Measurements from ENCODE around the gene SBK3.
"Not testable (repeated sequence)": the region's sequence is repeated elsewhere in the genome, so short reads cannot be mapped to it uniquely, and the experiment has no call there.

SBK3 gene, protein sequence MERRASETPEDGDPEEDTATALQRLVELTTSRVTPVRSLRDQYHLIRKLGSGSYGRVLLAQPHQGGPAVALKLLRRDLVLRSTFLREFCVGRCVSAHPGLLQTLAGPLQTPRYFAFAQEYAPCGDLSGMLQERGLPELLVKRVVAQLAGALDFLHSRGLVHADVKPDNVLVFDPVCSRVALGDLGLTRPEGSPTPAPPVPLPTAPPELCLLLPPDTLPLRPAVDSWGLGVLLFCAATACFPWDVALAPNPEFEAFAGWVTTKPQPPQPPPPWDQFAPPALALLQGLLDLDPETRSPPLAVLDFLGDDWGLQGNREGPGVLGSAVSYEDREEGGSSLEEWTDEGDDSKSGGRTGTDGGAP

DNA sequence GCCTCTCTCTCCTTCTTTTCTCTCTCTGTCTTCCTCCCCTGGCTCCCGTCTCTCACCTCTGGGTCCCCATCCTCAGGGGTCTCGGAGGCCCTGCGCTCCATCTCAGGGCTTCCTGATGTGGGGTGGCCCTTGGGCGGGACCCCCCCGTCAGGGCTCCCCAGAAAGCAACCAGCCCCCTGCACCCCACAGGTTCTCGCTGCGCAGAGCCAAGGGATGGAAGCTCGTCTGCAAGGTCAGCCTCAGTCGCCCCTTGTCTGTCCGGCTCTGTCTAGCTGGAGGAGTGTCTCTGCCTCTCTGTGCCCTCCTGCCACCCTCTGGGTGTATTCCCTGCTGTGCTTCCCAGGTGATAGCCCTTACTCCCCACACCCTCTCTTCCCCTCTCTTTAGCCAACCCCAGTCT lies at the start of gene SBK3:
SBK3 (minus strand) TSS at position 101 of the 400 bp plus-strand sequence; CDS start at position 101, 0 bp downstream.
- no peak for DNase-seq (ENCODE audit: low read depth in 2 of 2)

DNA sequence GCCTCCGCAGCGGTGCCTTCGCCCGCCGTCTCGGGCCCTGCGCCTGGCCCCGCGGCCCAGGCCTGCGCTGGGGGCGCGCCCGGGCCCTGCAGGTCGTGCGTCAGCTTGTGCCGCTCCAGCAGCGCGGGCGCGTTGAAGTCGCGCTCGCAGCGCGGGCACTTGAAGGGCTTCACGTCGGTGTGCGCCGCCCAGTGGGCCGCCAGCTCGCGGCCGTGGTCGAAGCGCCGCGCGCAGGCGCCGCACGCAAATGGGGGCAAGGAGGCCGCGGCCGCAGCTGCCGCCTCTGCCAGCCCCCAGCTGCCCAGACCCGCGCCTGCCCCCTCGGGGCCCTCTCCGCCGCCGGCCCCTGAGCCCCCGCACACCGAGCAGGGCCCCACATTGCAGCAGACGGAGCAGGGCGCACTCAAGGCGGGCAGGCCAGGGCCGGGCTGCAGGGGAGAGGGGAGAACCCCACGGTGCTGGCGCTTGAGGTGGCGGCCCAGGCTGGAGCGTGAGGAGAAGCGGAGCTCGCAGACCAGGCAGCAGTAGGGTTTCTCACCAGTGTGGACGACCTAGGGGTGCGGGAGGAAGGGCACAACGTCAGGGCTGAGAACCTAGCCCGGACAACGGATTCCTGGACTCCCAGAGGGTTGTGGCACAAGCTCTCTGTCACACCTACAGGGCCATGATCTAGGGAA lies 47.9 kb upstream of the SBK3 start:
- DNase-seq (ENCODE audit: low read depth in 2 of 2): no peak

DNA sequence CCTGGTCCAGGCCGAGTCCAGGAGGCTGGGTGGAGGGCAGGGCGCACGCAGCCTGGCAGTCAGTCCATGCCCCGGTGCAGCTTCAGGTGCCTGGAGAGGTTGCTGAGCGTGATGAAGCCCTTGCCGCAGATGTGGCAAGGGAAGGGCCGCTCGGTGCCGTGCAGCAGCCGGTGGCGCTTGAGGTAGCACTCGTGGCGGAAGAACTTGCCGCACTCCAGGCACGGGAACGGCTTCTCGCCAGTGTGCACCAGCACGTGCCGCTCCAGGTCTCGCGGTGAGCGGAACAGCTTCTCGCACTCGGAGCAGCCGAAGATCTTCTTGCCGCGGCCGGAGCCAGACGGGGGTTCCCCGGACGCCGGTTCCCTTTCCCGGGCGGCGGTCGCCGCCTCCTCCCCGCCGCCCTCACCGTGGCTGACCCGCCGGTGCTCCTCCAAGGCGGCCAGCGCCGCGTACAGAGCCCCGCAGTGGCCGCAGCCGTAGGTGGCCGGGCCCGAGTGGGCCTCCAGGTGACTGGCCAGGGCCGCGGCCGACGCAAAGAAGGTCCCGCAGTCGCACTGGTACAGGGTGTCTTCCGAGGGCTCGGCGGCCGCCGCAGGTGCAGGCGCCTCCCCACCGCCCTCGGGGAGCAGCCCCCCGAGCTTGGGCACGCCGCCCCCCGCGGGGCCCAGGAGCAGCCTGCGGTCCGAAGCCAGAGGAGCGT lies 47.2 kb upstream of the SBK3 start:
- DNase-seq (ENCODE audit: low read depth in 2 of 2): no peak

DNA sequence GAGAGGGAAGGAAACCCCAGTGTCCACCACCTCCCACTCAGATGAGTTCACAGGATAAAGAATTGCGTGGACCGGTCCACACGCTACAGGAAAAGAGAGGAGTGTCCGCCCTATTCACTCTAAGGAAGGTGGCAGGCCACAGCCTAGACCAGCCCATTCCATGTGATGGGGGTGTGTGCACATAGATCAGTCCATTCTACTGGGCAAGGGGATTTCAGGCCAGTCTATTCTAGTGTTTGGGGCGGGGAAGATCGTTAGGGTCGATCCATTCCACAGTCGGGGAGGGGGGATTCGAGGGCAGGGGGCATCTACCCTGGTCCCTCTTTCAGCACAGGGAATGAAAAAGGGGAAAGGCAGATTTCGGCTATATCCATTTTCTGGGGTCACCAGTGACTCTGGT lies 46.2 kb upstream of the SBK3 start:
- DNase-seq (ENCODE audit: low read depth in 2 of 2): no peak

DNA sequence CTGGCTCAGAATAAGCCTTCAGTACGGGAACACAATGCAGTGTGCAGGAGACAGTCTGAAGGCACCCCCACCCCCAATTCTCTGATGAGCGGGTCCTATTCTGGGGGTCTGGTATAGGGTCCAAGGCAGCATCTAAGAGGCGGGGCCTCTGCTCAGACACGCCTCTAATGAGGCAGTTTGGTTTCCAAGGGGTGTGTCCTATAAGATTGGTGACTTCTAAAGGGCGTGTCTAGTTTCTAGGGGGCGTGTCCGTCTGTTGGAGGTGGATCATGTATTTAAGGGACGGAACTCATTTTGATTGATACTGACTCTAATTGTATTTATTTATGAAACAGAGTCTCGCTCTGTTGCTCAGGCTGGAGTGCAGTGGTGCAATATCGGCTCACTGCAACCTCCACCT lies 45.3 kb upstream of the SBK3 start:
- no peak for DNase-seq (ENCODE audit: low read depth in 2 of 2)

DNA sequence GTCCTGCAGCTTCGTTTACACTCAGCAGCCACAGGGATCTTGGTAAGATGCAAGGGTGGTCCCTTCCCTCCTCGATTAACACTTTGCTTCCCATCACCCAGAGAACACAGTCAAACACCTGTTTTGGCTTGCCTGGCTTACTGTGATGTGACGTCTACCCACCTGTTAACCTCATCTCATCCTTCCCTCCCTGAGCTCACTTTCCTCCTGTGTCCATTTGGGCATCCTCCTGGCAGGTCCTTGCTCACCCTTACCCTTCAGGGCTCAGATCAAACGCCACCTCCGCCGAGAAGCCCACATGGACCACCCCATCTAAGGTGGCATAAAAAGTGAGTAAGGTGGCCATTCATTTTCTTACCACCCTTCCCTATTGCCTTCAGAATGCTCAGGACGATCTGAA lies 44.8 kb upstream of the SBK3 start:
- DNase-seq (ENCODE audit: low read depth in 2 of 2): no peak

DNA sequence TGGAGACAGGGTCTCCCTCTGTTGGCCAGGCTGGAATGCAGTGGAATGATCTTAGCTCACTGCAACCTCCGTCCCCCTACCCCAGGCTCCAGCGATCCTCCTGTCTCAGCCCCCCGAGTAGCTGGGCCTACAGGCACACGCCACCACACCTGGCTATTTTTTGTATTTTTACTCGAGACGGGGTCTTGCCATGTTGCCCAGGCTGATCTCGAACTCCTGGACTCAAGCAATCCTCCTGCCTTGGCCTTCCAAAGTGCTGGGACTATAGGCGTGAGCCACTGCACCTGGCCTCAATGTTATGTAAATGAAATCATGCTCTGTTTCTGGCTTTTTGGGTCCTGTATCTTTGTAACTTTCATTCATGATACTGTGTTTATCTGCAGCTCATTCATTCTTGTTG lies 43.4 kb upstream of the SBK3 start:
- no peak for DNase-seq (ENCODE audit: low read depth in 2 of 2)

DNA sequence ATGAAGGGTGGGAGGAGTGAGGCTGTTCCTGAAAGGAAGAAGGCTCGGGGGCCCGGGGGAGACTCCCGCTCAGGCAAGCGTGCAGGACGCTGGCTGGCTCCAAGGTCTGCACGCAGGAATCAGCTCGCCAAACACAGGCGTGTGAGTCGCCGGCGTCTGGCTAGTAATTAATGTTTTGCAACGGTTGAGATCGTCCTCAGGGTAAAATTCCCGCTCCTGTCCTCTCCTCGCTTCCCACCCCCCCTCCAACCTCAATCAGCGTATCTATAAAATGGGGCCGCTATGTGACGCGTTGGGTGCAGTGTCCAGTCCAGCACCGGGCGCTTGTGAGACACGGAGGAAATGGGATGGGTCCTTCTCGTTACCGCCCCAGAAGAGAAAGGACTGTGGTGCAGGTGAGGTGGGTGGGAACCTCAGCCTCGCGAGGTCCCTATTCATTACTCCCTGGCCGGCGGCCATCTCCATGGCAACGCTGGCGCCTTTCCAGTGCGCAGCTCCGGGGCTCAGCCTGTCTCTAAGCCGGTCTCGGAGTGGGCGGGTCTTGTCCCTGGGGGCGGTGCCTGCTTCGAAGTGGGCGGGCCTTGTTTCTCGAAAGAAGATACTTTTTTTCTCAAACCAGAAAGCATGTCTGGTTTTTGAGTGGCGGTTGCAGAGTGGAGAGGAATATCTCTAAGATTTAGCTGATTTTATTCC lies 41.8 kb upstream of the SBK3 start:
- peak; percentile 66 to 72 for DNase-seq (ENCODE audit: low read depth in 2 of 2)

DNA sequence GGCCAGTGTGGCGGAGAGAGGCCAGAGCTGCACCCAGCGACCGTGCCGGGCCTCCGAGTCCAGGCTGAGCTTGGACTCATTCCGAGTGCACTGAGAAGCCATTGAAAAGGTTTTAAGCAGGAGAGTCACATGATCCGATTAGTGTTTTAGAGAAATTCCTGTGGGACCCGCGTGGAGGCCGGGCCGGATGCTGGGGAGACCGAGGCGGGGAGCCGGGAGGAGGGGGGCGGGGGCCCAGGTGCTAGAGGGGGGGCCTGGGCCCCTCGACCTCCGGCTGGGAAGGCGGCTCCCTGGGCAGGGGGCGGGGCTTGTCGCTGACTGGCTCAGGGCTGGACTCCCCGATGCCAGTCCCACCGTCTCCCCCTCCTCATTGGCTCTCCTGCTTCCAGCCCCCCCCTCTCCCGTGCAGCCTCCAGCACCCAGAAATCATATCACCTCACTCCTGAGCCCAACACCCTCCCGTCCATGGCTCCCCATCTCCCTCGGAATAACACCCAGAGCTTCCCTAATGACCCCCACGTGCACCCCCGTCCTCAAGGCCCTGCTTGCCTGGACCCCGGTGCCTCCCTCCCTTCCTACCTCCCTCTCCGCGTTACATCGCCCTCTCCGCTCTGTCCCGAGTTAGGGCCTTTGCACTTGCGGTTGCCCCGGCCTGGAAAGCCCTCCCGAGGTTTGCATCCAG lies 40.5 kb upstream of the SBK3 start:
- DNase-seq (ENCODE audit: low read depth in 2 of 2): peak; percentile 66 to 69

DNA sequence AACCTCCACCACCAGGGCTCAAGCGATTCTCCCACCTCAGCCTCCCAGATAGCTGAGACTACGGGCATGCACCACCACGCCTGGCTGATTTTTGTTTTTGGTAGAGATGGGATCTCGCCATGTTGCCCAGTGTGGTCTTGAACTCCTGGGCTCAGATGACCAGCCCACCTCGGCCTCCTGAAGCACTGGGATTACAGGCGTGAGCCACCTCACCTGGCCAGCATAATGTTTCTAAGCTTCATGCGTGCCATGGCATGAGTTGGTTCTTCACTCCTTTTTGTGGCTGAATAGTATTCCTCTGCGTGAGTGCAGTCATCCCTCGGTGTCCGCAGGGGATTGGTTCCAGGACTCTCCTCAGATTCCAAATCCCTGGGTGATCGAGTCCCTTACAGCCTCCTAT lies 39.5 kb upstream of the SBK3 start:
- no peak for DNase-seq (ENCODE audit: low read depth in 2 of 2)

DNA sequence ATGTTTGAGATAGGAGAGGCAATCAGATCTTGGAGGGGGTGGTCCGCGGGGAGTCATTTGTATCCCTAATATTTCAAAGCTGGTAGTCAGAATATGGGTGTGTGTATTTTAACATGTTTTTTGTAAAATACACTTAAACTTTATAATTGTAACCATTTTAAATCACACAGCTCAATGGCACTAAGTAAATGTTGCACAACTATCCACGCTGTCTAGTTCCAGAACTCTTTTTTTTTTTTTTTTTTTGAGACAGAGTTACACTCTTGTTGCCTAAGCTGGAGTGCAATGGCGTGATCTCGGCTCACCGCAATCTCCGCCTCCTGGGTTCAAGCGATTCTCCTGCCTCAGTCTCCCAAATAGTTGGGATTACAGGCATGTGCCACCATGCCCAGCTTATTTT lies 38.6 kb upstream of the SBK3 start:
- DNase-seq (ENCODE audit: low read depth in 2 of 2): not testable (repeated sequence)

DNA sequence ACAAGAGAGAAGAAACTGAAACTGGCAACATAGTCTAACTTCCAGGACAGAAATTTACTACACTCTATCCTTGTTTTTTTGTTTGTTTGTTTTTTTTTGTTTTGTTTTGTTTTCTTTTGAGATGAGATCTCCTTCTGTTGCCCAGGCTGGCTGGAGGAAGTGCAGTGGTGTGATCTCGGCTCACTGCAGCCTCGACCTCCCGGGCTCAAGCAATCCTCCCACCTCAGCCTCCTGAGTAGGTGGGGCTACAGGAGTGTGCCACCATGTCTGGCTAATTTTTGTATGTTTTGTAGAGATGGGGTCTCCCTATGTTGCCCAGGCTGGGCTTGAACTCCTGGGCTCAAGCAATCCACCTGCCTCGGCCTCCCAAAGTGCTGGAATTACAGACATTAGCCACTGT lies 36.9 kb upstream of the SBK3 start:
- not testable (repeated sequence) for DNase-seq (ENCODE audit: low read depth in 2 of 2)

DNA sequence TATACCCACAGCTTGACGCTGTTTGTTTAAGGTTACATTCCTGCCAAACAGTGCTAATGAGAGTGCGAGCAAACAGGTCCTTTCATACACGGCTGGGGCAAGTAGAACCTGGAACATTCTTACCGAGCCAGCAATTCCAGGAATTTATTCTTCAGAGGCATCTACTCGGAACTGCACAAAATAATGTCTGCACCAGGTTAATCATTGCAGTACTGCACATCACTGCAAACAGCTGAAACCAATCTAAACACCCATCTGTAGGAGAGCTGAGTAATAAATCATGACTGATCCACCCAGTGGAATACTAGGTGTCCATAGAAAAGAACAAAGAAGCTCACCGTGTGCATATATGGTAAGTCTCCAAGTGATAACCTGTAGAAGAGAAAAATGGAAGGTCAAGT lies 36.5 kb upstream of the SBK3 start:
- no peak for DNase-seq (ENCODE audit: low read depth in 2 of 2)

DNA sequence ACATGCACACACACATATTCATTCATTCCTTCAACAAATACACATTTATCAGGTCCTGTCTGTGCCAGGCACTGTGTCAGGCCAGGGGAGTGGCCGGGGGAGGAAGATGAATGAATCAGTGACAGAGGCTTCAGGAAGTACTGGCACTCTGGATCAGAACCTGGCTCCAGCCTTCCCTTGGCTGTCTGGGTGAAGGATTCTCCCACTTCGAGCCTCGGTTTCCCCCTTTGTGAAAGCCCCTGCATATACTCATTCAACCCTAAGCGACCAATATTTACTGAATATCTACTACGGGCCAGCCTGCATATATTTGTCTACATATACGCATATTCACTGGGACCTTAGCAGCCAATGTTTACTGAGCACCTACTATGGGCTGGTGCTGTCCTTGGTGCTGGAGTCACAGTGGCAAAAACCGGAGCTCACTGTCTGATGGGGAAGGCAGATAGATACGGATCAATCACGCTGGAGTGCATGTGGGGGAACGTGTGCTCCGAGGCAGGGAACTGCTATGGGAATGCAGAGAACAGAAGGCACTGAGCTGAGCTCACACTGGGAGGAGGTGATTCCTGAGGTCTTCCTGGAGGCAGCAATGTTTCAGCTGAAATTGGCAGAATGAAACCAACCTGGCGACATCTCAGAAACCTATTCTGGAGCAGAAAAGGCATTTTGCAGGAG lies 35.9 kb upstream of the SBK3 start:
- no peak for DNase-seq (ENCODE audit: low read depth in 2 of 2)

DNA sequence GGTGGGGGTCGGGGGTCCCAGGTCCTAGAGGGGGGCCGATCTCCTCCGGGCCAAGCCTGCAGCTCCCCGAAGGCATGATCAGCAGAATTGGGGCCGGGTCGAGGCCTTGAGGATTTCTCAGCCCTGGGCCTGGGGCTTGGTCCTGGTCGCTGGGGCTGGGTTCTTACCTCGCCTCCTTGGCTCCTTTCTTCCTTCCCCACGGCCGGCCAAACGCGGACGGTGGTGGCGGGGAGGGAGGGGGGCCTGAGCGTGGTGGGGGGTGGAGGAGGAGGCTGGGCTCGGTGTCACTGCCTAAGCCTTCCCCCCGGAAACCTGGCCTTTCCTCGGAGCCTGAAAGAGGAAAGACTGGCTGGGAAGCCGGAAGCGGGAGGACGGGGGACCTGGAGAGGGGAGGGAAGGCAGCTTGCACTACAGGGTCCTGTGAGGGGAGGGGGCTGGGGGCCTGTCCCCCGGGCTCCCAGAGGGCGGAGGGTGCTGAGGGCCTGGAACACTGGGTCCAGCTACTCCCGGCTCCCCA lies 35.3 kb upstream of the SBK3 start, which contains the start of gene ZNF579:
ZNF579 (minus strand) TSS at position 221 of the 517 bp plus-strand sequence. CDS start 1,209 bp downstream, outside the sequence.
- peak; percentile 72 to 78 for DNase-seq (ENCODE audit: low read depth in 2 of 2)

DNA sequence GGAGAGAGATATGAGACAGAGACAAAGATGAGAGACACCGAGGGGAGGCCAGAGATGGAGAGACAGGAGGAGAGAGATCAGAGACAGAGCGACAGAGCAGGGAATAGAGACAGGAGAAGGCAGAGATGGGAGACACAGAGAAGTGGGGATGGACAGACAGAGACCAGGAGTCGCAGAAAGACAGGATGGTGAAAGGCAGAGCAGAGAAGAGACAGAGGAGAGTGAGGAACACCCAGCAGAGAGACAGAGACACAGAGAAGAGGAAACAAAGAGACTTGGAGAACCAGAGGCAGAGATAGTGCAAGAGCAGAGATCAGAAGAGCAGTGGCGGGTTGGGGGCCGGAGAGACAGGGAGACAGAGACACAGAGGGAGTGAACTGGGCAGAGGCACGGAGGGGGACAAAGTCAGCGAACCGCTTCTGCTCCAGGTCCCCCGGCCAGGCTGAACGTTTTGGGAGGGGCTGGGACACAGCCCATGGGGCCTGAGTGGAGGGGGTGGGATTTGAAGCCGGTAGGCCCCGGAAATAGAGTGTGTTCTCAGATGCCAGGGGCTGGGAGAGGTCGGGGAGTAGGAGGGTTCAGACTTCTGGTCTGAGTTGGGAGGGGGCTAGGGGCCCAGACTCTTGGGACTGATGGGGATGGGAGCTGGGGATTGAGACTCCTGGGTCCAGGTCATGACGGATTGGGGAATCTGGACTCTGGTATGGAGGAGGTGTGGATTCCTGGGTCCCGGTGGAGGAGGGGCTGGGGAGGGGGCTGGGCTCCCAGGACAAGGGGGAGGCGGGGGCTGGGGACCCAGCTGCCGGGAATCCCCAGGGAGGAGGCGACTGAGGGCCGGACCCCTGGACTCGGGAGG lies 34.7 kb upstream of the SBK3 start:
- no peak for DNase-seq (ENCODE audit: low read depth in 2 of 2)

DNA sequence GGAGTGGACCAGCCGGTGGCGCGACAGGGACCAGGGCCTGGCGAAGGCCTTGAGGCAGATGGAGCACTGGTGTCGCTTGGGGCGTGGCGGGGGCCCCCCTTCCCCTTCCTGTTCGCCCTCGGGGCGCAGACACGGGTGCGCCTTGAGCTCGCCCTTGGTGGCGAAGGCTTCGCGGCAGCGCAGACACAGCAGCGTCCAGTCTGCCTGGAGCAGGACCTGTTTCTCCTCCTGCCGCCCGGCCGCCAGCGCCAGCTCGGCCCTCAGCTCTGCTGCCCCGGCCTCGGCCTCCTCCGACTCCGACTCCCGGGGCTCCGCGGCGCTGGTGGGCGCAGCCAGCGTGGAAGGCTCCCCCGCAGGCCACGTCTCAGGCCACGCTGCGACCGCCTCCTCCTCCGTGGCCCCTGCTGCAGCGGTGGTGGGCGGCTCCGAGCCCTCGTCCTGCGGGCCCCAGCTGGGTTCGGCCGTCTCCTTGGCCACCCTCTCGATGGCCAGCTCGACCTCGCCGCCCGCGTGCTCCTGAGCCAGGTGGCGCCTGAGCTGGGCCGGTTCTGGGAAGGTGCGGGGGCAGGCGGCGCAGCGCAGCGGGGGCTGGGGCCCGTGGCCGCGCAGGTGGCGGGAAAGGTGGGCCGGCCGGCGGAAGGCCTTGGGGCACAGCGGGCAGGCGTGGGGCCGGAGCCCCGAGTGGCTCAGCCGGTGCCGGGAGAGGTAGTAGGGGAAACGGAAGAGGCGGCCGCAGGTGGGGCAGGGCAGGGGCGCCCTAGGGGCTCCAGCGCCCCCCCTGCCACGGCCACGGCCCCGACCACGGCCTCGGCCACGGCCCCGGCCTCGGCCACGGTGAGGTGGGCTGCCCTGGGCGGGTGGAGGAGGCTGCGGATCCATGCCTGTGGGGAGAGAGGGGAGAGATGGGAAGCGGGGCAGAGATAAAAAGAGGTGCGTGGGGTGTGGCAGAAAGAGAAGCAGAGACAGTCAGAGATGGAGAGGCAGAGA lies 33.7 kb upstream of the SBK3 start:
- DNase-seq (ENCODE audit: low read depth in 2 of 2): no peak

DNA sequence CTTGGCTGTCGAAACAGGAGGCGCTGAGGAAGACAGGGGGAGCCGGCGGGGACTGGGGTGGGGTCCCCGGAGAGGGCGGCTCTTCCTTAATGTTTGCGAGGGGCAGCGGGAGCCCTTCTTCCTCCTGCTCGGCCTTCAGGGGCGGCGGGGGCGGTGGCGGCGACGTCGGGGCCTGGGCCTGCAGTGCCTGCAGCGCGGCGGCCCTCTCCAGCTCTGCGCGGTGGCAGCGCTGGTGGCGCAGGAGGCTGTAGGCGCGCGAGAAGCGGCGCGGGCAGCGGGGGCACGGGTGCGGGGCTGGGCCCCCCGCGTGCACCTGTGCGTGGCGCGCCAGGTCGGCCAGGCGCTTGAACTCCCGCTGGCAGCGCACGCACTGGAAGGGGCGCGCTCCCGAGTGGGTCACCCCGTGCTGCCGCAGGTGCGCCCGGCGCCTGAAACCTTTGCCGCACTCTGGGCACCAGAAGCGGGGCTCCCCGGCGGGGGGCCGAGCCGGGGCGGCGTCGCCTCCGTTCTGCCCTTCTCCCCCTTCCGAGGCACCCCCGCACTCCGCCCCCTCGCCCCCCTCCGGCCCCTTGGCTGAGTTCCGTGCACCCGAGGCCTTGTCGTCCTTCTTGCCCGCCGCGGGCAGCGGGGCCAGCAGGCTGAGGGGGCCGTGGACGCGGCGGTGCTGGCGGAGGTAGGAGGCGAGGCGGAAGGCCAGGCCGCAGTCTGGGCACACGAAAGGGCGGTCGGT lies 32.9 kb upstream of the SBK3 start:
- DNase-seq (ENCODE audit: low read depth in 2 of 2): no peak
